GM12891 (cell line): ENCODE measurements around the gene RAP1GAP.

Experiments
- DNase-seq: peaks from one replicate; pipeline ENCODE4 v3.0.0; 2011; ENCODE audit warnings: low spot score; ENCODE audit not compliant: insufficient read length
- FAIRE-seq: peaks from 2 replicates; lab custom pipeline; 2011; peaks lifted over from hg19 to GRCh38; lab: Jason Lieb, UNC
- PAX5 ChIP-seq: IDR thresholded peaks from 2 replicates; pipeline ENCODE4 v1.6.1; 2011; ENCODE audit warnings: low read length, moderate library complexity, mild to moderate bottlenecking; ENCODE audit not compliant: insufficient read depth, severe bottlenecking
- POLR2A ChIP-seq: IDR thresholded peaks from 2 replicates; pipeline ENCODE4 v1.6.1; 2011; ENCODE audit warnings: low read depth, low read length, control low read depth
- POLR2AphosphoS5 ChIP-seq: IDR thresholded peaks from 2 replicates; pipeline ENCODE4 v1.6.1; 2011; ENCODE audit warnings: low read depth, low read length, control low read depth
- POU2F2 ChIP-seq: IDR thresholded peaks from 2 replicates; pipeline ENCODE4 v1.6.1; 2011; ENCODE audit warnings: low read depth, mild to moderate bottlenecking, control low read depth, low read length, moderate library complexity
- SPI1 ChIP-seq: IDR thresholded peaks from 2 replicates; pipeline ENCODE4 v1.6.1; 2011; ENCODE audit warnings: low read depth, low read length, control low read depth
- TAF1 ChIP-seq: IDR thresholded peaks from 2 replicates; pipeline ENCODE4 v1.6.1; 2011; ENCODE audit warnings: low read depth, low read length, control low read depth

The RAP1GAP gene

GRCh38 chr1:21630571-21631343 is 38.4 kb downstream of the RAP1GAP start:
- DNase-seq = no peak
- TF ChIP-seq PAX5 (no peak), TAF1 (no peak), POLR2A (no peak), SPI1 (no peak), POU2F2 (no peak), POLR2AphosphoS5 (no peak)
- FAIRE-seq = no peak

DNA sequence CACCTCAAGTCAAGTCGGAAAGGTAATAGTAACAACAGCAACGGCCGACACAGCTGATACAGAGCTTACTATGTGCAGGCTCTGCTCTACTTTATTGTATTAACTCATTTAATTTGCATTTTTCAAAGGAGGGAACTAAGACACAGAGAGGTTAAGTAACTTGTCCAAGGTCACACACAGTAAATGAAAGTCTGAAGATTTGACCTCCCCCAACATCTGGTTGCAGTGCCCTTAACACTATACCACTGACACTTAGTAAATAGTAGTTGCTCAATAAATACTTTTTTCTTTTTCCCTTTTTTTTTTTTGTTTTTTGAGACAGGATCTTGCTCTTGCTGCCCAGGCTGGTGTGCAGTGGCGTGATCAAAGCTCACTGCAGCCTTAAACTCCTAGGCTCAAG is 39.2 kb downstream of the RAP1GAP start:
- FAIRE-seq = no peak
- no peak for DNase-seq
- TF ChIP-seq SPI1 (no peak), PAX5 (no peak), POLR2AphosphoS5 (no peak), TAF1 (no peak), POLR2A (no peak), POU2F2 (no peak)

DNA sequence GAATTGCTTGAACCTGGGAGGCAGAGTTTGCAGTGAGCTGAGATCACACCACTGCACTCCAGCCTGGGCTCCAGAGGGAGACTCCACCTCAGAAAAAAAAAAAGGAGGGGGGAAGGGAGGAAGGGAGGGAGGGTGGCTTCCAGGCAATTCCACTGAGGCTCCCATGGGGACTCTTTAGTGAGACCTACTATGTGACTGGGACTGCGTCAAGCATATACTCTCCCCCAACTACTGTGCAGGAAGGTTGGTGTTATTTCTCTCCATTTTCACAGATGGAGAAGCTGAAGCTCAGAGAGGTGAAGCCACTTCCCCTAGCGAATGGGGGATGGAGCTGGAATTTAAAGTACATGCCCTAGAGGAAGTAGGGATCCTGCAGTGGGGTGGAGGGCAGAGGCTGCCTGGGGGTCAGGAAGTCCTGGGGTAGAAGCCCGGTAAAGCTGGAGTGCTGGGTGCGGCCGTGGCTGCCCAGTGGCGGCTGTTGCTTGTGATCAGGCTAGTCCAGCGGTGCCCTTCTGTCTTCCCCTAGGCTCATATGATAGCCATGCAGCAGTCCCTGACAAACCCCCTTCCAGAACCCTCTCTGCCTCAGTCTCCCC is 40.3 kb downstream of the RAP1GAP start:
- TF ChIP-seq POLR2A (no peak), SPI1 (no peak), POU2F2 (no peak), TAF1 (no peak), PAX5 (no peak), POLR2AphosphoS5 (no peak)
- DNase-seq = no peak
- FAIRE-seq = no peak

- TF ChIP-seq SPI1 (no peak), POLR2A (no peak), PAX5 (no peak), POU2F2 (no peak)
- no peak for FAIRE-seq
Observed at GRCh38 chr1:21626921-21627339, 42.2 kb downstream of the RAP1GAP start.

GRCh38 chr1:21625390-21626190 is 43.6 kb downstream of the RAP1GAP start:
- TF ChIP-seq TAF1 (no peak), PAX5 (no peak), POLR2A (no peak), SPI1 (no peak), POU2F2 (no peak), POLR2AphosphoS5 (no peak)
- FAIRE-seq (no peak), DNase-seq (no peak)

More at GRCh38 chr1:21626921-21627339, 42.2 kb downstream of the RAP1GAP start:
- DNase-seq = no peak

GRCh38 chr1:21624571-21625389 is 44.4 kb downstream of the RAP1GAP start:
- no peak for TF ChIP-seq PAX5
- no peak for TF ChIP-seq POLR2AphosphoS5
- no peak for TF ChIP-seq POLR2A
- no peak for TF ChIP-seq SPI1
- no peak for TF ChIP-seq TAF1
- TF ChIP-seq POU2F2 = no peak
- FAIRE-seq (no peak), DNase-seq (no peak)

DNA sequence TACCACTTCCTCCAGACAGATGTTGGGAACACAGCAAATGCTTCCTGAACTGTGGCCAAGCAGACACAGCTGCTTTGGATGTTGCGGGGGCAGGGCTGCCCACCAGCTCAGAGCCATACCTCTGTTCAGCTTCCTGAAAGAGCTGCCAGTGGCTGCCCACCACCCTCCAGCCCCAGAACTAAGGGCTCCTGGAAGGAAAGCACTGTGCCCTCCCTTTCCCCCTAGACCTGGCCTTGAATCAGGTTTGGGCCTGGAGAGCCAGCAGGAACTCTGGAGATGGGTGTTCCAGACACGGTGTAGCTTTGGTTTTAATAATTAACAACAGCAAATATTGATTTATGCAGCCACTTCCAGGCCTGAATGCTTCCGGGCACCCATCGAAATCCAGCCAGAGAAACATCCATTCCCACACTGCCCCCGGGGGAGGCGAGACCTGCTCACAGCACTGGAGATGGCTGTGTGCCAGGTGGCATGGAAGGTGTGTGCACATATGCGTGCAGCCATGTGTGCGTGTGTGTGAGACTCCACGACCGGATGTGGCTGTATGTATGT is 45.7 kb downstream of the RAP1GAP start:
- no peak for DNase-seq
- FAIRE-seq = no peak
- no peak for TF ChIP-seq POLR2A

GRCh38 chr1:21622466-21623315 is 46.5 kb downstream of the RAP1GAP start:
- FAIRE-seq = no peak
- DNase-seq = peak; percentile 66
- TF ChIP-seq PAX5 (no peak), POLR2AphosphoS5 (no peak), POLR2A (no peak), SPI1 (no peak), TAF1 (no peak), POU2F2 (no peak)
